ENCODE results near the gene FAM13A.
"Not testable (repeated sequence)": the region's sequence is repeated elsewhere in the genome, so short reads cannot be mapped to it uniquely, and the experiment has no call there.

Gene FAM13A

GRCh38 chr4:89056953-89057398 is at the start of gene FAM13A:
Gene FAM13A (minus strand): TSS chr4:89057185. CDS start chr4:89056964, 221 bp downstream.
- DNase-seq, result peak; percentile 95

DNA sequence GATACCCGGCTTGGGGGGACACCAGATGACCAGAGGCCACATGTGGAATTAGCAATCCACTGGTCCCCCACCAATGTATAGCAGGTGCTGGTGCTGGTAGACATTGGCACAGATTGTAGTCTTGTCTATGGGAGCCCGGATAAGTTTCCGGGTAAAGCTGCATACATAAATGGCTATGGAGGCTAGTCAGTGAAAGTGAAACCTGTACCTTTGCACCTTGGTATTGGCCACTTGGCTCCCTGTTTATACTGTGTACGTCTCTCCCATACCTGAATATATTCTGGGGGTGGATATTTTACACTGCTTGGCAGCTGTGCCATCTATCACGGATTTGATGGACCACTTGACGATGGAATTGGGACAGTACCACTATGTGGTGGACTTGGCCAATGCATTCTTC is 48.7 kb upstream of the FAM13A start:
- DNase-seq, result no peak

DNA sequence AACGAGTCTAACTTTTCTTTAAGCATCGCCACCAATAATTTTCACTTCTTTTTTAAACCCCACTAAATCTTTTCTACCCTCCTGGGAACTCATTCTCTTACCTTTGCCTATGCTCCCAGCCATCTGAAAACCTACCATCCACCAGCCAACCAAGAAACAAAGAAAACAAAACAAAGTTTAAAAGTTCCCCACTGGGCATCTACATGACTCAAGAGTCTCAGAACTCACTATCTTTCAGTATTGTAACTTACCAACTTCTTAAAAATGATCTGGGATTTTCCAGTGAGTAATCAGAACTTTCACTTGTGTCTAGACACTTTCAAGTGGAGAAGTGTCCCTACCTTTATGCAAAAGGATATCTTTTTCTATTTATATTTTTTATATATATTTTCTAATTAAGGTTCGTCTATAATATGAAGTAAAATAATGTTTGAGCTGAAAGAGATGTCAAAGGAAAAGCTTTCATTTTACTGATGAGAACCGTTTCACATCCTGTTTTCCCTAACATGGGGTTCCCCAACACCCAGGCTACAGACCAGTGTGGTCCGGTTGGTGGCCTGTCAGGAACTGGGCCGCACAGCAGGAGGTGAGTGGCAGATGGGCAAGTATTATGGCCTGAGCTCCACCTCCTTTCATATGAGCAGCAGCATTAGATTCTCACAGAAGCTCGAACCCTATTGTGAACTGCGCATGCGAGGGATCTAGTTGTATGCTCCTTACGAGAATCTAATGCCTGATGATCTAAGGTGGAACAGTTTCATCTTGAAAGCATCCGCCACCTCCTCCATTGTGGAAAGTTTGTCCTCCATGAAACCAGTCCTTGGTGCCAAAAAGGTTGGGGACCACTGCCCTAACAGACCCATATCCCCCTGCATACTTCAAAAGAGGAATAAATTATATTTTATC is 44.5 kb upstream of the FAM13A start:
- DNase-seq, result no peak

- DNase-seq, result no peak
Observed at GRCh38 chr4:89100853-89101252, 43.9 kb upstream of the FAM13A start.

DNA sequence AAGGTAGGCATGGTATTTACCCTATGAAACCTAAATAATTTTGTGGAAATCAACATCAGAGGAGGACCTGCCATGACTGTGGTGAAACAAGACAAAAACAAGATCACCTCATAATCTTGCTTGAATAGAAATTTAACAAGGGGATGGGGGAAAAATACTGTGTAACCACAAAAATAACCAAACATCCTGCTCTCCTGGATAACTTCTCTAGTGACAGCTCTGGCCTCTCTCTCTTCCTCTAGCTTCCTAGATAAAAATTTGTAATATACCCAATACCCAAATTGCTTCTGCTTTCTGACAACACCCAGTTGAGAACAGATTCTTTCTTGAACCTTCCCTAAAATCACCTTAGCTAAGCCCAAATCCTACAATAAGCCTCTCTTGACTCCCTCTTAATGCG is 42.5 kb upstream of the FAM13A start:
- no peak for DNase-seq

DNA sequence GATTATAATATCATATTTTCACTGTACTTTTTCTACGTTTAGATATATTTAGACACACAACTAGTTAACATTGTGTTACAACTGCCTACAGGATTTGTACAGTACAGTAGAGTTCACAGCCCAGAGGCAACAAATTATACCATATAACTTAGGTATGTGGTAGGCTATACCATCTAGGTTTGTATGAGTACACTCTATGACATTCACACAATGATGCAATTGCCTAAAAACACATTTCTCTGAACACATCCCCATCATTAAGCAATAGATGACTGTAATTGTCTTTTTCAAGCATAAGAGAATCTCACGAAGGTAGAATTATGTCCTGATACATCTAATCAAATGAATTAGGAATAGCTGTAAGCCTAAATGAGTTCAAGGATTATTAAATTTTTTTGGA is 42.0 kb upstream of the FAM13A start:
- no peak for DNase-seq

DNA sequence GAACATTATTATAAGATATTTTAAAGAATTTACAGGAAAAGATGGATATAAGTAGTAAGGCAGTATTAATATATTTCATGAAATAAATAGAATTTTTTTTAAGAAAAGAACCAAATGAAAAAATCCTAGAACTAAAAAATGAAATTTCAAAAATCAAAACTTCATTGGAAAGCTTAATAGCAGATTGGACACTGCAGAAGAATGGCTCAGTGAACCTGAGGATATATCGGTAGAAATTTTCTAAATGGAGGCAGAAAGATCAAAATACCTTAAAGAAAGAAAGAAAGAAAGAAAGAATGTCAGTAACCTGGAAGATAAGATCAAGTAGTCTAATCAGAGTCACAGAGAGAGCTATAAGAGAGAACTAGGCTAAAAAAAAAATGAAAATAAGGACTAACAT is 21.3 kb upstream of the FAM13A start:
- DNase-seq, result no peak

GRCh38 chr4:89077761-89078160 is 20.8 kb upstream of the FAM13A start:
- no peak for DNase-seq

DNA sequence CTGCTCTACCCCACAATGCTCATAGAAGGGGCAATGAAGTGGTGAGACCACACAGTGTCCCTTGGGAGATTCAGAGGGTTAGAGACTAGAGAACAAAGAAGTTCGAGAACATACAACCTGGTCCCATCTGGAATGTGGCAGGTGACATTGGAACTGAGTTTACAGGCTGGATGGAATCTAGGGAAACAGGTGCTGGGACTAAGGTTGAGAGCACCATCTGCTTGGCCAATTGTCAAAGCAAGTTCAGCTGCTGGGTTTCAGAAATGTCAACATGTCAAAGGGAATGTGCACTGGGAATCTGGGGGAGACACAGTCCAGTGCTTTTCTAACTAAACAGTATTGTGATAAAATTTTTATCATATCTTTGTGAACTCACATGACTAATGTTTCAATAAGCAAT is 15.9 kb upstream of the FAM13A start:
- DNase-seq, result peak; percentile 7

GRCh38 chr4:89071311-89071710 is 14.3 kb upstream of the FAM13A start:
- DNase-seq, result no peak

DNA sequence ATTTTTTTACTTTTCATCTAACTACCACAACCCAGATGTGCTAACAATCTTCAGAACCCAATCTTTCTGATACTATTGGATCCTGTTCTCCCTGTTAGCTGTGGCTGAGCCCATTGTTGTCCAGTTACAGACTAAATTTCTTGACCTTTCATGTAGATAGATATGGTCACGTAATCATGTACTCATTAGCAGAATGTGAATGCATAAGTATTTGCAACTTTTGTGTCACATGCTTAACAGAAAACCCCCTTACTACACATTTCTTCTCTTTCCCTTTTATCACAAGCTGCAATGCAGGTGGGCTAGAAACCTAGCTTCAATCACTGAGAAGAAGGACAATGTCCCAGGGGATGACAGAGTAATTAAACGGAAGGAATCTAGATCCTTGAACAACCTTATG is 13.1 kb upstream of the FAM13A start:
- no peak for DNase-seq

DNA sequence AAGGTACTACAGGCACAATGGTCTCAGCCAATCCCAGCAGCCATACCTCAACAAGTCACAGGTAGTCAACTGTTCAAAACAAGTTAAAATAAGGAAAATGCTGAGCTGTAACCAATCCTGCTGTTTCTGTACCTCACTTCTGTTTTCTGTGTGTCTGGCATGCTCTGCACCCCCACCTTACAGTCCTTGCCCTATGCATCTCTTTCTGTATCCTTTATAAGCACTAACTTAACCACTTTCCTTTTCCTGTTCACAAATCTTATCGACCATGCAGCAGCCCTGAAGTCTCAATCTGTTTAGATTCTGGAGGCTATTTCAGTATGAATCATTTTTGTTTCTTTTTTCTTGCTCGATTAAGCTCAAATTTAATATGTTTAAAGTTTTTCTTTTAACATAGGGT is 12.5 kb upstream of the FAM13A start:
- DNase-seq, result no peak

DNA sequence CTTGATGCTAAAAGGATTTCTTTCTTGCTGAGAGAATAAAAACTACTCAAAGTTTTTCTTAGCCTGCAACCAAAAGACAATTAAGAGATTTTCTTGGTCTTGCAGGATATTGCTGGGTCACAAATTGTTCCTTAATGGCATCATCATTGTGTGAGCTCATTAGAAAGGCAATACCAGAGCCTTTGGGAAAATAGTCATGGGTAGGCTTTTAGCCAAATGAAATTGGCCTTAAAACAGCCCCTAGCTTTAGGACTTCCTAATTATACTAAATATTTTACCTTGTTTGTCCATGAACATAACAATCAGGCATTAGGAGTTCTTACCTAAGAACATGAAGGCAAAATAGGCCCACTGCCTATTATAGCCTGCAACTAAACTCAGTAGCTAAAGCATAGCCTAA is 10.4 kb upstream of the FAM13A start:
- no peak for DNase-seq

DNA sequence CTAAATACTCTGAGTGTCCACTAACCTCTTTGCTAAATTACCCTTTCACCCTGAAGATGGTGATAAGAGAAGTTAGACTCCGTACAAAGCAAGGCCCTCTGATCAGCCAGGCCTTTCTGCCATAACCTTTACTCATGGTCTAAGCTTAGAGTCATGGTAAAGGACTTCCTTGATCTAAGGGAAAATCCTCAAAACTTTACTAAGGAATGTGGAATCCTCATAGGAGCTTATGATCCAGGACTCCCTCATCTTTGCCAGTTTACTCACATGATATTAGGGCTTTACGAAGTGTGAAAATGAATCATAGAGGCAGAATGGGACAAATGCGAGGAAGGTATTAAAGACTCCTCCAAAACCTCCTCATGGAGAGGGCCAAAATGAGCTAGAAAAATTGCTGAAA is 7.9 kb upstream of the FAM13A start:
- no peak for DNase-seq

GRCh38 chr4:89057844-89058243 is 859 bp upstream of the FAM13A start:
- DNase-seq, result not testable (repeated sequence)

- no peak for DNase-seq
Observed at GRCh38 chr4:89056292-89056952, 563 bp downstream of the FAM13A start.

GRCh38 chr4:89055157-89056080 is 1.6 kb downstream of the FAM13A start:
- peak; percentile 4 for DNase-seq

DNA sequence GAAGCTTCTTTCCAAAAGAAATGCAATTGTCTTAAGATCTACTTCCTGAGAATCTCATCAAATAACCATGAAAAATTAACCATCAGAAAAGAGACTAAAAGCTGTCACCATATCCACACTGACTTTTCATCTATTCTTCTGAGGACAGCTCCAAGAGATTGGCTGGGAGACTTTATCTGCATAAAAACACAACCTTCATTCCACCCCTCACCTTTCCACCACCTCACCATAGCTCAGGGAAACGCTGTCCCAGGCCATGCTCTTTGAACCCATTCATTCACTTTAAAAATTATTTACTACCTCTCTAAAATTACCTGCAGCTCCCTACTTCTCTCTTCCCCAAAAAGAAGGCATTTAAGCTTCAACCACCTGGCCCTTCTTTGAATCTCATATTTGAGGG is 2.4 kb downstream of the FAM13A start:
- no peak for DNase-seq

DNA sequence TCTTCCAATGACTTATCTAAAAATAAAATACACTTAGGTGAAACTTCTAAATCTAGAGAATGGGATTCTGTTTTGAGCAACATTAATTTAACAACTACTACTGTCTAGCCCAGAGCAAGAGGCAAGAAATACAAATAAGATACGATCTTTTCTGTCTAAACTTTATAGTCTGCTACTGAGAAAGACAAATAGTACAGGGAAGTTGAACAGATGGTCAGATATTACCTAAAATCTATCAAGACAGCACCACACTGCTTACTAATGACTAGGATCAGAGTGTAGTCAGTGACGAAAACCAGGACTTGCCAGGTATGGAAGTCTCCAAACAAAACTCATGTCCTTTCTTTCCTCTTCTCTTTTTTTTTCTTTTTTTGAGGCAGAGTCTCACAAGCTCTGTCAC is 7.1 kb downstream of the FAM13A start:
- DNase-seq, result peak; percentile 15

DNA sequence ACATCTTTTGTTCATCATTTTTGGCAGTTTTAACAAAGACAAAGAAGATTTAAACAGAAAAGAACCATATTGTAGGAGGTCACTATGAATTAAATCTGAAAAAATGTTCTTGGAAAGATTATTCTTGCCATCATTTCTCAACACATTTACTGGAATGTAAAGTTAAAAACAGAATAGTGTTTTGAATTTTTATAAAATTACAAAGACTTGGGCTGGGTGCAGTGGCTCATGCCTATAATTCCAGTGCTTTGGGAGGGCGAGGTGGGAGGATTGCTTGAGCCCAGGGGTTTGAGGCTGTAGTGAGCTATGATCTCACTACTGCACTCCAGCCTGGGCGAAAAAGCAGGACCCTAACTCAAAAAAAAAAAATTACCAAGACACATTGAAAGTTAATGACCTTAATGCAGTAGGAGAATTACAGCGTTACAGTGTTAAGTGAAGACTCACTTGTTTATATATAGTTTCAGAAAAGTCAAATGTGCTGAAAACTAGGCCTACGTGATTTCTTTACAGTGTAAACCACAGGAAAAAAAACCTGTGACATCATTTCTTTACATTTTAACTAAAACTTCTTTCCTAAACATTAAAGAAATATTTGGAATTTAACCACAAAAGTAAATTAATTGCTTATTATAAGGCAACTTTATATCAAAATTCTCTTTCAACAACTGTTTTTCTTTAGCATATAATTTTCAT is 7.9 kb downstream of the FAM13A start:
- DNase-seq, result no peak

- DNase-seq, result no peak
Observed at GRCh38 chr4:89044147-89044900, 12.7 kb downstream of the FAM13A start.

GRCh38 chr4:89042055-89042454 is 14.9 kb downstream of the FAM13A start:
- no peak for DNase-seq
